ENCODE measurements around the gene TBL1Y. TPM values are rescaled to one million over a fixed set of nuclear protein-coding genes. Genes with fewer than 3 reads are reported as not detected.

TBL1Y gene
- polyA plus RNA-seq, 1 donor from 2014 or later = not detected

DNA sequence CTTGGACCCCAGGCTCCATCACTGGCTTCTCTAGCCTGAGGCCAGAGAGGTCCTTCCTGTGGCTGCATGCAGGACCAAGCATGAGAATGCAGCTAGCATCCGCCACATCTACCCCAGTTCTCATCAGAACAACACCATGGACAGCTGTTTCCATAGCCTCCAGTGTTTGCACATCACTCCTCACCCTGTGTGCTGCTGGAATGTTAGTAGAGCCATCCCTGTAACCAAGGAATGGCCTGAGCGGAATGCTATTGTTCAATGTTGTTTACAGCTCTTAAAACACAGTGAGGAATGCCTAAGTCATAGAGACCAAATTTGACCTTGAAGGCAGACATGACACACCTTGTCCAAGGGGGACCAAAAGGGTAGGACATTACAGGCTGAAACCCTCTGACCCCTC lies 183.9 kb downstream of the TBL1Y start:
- no peak overlapping the region for H3K4me3 ChIP-seq (ENCODE audit: low read length)
- no peaks in the 10 kb centered on the region for H3K9me3 ChIP-seq (ENCODE audit: low read length)
- no peaks in the 10 kb centered on the region for H3K9me2 ChIP-seq (ENCODE audit: insufficient read depth, low read length)
- H3K9ac ChIP-seq (ENCODE audit: low read length) = no peak overlapping the region
- H3K4me2 ChIP-seq (ENCODE audit: low read length) = no peak overlapping the region
- no peaks in the 10 kb centered on the region for H3K27me3 ChIP-seq (ENCODE audit: insufficient read depth, low read depth, low read length)
- no peak overlapping the region for H2AFZ ChIP-seq (ENCODE audit: low read depth, low read length)
- H3K27ac ChIP-seq (ENCODE audit: low read length) = no peak overlapping the region
- no peaks in the 10 kb centered on the region for H3K36me3 ChIP-seq (ENCODE audit: insufficient read depth, low read length)
- no peaks in the 10 kb centered on the region for H4K20me1 ChIP-seq (ENCODE audit: insufficient read depth)
- no peak for TF ChIP-seq MXI1 (conservative IDR thresholded peaks at IDR 0.05; ENCODE audit: poor library complexity, severe bottlenecking)
- TF ChIP-seq SMC3 (conservative IDR thresholded peaks at IDR 0.05; ENCODE audit: poor library complexity) = no peak
- TF ChIP-seq EZH2 (IDR thresholded peaks at IDR 0.05; ENCODE audit: borderline replicate concordance, insufficient read depth, low read length, poor library complexity, severe bottlenecking) = no peak
- TF ChIP-seq TAF1 (IDR thresholded peaks at IDR 0.05; ENCODE audit: low read depth) = no peak
- TF ChIP-seq, protein P1, sequence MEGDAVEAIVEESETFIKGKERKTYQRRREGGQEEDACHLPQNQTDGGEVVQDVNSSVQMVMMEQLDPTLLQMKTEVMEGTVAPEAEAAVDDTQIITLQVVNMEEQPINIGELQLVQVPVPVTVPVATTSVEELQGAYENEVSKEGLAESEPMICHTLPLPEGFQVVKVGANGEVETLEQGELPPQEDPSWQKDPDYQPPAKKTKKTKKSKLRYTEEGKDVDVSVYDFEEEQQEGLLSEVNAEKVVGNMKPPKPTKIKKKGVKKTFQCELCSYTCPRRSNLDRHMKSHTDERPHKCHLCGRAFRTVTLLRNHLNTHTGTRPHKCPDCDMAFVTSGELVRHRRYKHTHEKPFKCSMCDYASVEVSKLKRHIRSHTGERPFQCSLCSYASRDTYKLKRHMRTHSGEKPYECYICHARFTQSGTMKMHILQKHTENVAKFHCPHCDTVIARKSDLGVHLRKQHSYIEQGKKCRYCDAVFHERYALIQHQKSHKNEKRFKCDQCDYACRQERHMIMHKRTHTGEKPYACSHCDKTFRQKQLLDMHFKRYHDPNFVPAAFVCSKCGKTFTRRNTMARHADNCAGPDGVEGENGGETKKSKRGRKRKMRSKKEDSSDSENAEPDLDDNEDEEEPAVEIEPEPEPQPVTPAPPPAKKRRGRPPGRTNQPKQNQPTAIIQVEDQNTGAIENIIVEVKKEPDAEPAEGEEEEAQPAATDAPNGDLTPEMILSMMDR (IDR thresholded peaks at IDR 0.05; ENCODE audit: poor library complexity, severe bottlenecking) = no peak
- TF ChIP-seq POLR2AphosphoS5 (IDR thresholded peaks at IDR 0.05) = no peak
- no peak for TF ChIP-seq RAD21 (conservative IDR thresholded peaks at IDR 0.05)
- TF ChIP-seq, protein P2, sequence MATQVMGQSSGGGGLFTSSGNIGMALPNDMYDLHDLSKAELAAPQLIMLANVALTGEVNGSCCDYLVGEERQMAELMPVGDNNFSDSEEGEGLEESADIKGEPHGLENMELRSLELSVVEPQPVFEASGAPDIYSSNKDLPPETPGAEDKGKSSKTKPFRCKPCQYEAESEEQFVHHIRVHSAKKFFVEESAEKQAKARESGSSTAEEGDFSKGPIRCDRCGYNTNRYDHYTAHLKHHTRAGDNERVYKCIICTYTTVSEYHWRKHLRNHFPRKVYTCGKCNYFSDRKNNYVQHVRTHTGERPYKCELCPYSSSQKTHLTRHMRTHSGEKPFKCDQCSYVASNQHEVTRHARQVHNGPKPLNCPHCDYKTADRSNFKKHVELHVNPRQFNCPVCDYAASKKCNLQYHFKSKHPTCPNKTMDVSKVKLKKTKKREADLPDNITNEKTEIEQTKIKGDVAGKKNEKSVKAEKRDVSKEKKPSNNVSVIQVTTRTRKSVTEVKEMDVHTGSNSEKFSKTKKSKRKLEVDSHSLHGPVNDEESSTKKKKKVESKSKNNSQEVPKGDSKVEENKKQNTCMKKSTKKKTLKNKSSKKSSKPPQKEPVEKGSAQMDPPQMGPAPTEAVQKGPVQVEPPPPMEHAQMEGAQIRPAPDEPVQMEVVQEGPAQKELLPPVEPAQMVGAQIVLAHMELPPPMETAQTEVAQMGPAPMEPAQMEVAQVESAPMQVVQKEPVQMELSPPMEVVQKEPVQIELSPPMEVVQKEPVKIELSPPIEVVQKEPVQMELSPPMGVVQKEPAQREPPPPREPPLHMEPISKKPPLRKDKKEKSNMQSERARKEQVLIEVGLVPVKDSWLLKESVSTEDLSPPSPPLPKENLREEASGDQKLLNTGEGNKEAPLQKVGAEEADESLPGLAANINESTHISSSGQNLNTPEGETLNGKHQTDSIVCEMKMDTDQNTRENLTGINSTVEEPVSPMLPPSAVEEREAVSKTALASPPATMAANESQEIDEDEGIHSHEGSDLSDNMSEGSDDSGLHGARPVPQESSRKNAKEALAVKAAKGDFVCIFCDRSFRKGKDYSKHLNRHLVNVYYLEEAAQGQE (IDR thresholded peaks at IDR 0.05; ENCODE audit: borderline replicate concordance) = no peak
- no peak for TF ChIP-seq EP300 (conservative IDR thresholded peaks at IDR 0.05; ENCODE audit: poor library complexity, severe bottlenecking)
- H3F3A ChIP-seq (ENCODE audit: insufficient read depth, low read length, poor library complexity, severe bottlenecking) = no peaks in the 10 kb centered on the region
- H3K79me2 ChIP-seq (replicated peaks; ENCODE audit: insufficient read depth, low read length) = no peaks in the 10 kb centered on the region

DNA sequence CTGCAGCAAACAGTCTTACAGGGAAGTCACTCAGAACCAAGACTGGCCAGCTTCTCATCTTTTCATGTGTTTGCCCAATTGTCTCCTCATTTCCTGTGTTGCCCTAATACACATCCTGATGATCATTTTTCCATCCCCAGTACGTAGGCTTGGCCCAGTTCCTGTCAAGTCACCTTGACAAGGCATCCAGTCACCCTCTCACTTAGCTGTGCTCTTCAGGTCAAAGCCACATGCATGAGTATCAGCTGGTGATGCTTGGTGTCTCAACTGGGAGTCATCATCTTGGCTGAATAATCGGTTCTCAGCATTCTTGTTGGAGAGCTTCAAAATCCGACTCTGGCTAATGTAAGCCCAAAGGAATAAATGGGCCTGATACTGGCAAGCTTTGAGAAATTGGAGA lies 186.5 kb downstream of the TBL1Y start:
- Histone ChIP-seq H2AFZ (ENCODE audit: low read depth, low read length) (no peak overlapping the region), H3K9me3 (ENCODE audit: low read length) (no peaks in the 10 kb centered on the region), H3K27ac (ENCODE audit: low read length) (no peak overlapping the region), H3K9ac (ENCODE audit: low read length) (no peak overlapping the region), H3K9me2 (ENCODE audit: insufficient read depth, low read length) (no peaks in the 10 kb centered on the region), H4K20me1 (ENCODE audit: insufficient read depth) (no peaks in the 10 kb centered on the region), H3K79me2 (replicated peaks; ENCODE audit: insufficient read depth, low read length) (no peaks in the 10 kb centered on the region), H3F3A (ENCODE audit: insufficient read depth, low read length, poor library complexity, severe bottlenecking) (no peaks in the 10 kb centered on the region), H3K4me2 (ENCODE audit: low read length) (no peak overlapping the region), H3K36me3 (ENCODE audit: insufficient read depth, low read length) (no peaks in the 10 kb centered on the region), H3K4me3 (ENCODE audit: low read length) (no peak overlapping the region), H3K27me3 (ENCODE audit: insufficient read depth, low read depth, low read length) (no peaks in the 10 kb centered on the region)
- TF ChIP-seq SMC3 (conservative IDR thresholded peaks at IDR 0.05; ENCODE audit: poor library complexity) (no peak), EP300 (conservative IDR thresholded peaks at IDR 0.05; ENCODE audit: poor library complexity, severe bottlenecking) (no peak), TAF1 (IDR thresholded peaks at IDR 0.05; ENCODE audit: low read depth) (no peak), RAD21 (conservative IDR thresholded peaks at IDR 0.05) (no peak), EZH2 (IDR thresholded peaks at IDR 0.05; ENCODE audit: borderline replicate concordance, insufficient read depth, low read length, poor library complexity, severe bottlenecking) (no peak), POLR2AphosphoS5 (IDR thresholded peaks at IDR 0.05) (no peak), MXI1 (conservative IDR thresholded peaks at IDR 0.05; ENCODE audit: poor library complexity, severe bottlenecking) (no peak)
- TF ChIP-seq, protein P1 (IDR thresholded peaks at IDR 0.05; ENCODE audit: poor library complexity, severe bottlenecking) = no peak
- TF ChIP-seq, protein P2 (IDR thresholded peaks at IDR 0.05; ENCODE audit: borderline replicate concordance) = no peak

All from neural cell (in vitro differentiated cells).